ENCODE data around the gene TCF7L2.

- TF ChIP-seq, protein P1, sequence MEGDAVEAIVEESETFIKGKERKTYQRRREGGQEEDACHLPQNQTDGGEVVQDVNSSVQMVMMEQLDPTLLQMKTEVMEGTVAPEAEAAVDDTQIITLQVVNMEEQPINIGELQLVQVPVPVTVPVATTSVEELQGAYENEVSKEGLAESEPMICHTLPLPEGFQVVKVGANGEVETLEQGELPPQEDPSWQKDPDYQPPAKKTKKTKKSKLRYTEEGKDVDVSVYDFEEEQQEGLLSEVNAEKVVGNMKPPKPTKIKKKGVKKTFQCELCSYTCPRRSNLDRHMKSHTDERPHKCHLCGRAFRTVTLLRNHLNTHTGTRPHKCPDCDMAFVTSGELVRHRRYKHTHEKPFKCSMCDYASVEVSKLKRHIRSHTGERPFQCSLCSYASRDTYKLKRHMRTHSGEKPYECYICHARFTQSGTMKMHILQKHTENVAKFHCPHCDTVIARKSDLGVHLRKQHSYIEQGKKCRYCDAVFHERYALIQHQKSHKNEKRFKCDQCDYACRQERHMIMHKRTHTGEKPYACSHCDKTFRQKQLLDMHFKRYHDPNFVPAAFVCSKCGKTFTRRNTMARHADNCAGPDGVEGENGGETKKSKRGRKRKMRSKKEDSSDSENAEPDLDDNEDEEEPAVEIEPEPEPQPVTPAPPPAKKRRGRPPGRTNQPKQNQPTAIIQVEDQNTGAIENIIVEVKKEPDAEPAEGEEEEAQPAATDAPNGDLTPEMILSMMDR (IDR thresholded peaks at IDR 0.05): no peak
- no peak for TF ChIP-seq POLR2AphosphoS5 (IDR thresholded peaks at IDR 0.05; ENCODE audit: insufficient read depth in 1 of 2, low read depth in 1 of 2)
These were observed 92.0 kb downstream of the TCF7L2 start for GRCh38 chr10:113041841-113042750.
